Small intestine (tissue), 7 donors: ENCODE results near the gene DAPK2. TPM values are rescaled to one million over a fixed set of nuclear protein-coding genes. Genes with fewer than 3 reads are reported as not detected.

Experiments
- DNase-seq, 2 donors: peaks; one replicate each; pipeline versions ENCODE4 v3.0.0 to v3.0.0-alpha.2; 2013
- FAIRE-seq: peaks from 2 replicates; lab custom pipeline; 2012; peaks lifted over from hg19 to GRCh38; lab: Jason Lieb, UNC
- H3K27ac ChIP-seq, 3 donors: one replicate each; pipeline ENCODE4 v1.5.1; 2013; ENCODE audit warnings: low read length in 2 of 3, mild to moderate bottlenecking in 2 of 3, control low read depth in 1 of 3, inconsistent platforms in 1 of 3, low read depth in 1 of 3, moderate library complexity in 1 of 3
- H3K27me3 ChIP-seq, 3 donors: one replicate each; pipeline ENCODE4 v1.6.1; 2013; ENCODE audit warnings: low read length in 3 of 3, inconsistent platforms in 1 of 3; ENCODE audit not compliant: control insufficient read depth in 3 of 3, insufficient read depth in 3 of 3
- H3K36me3 ChIP-seq, 3 donors: one replicate each; pipeline ENCODE4 v1.6.1; 2013; ENCODE audit warnings: low read length in 3 of 3, inconsistent platforms in 1 of 3, low read depth in 1 of 3, mild to moderate bottlenecking in 1 of 3, moderate library complexity in 1 of 3; ENCODE audit not compliant: control insufficient read depth in 3 of 3, insufficient read depth in 2 of 3
- H3K4me1 ChIP-seq, 3 donors: one replicate each; pipeline ENCODE4 v1.6.1; 2013; ENCODE audit warnings: low read length in 2 of 3, inconsistent platforms in 1 of 3, low read depth in 1 of 3, mild to moderate bottlenecking in 1 of 3, moderate library complexity in 1 of 3; ENCODE audit not compliant: control insufficient read depth in 3 of 3, insufficient read depth in 2 of 3
- H3K4me3 ChIP-seq, 3 donors: one replicate each; pipeline ENCODE4 v1.5.1; 2013; ENCODE audit warnings: low read length in 3 of 3, control low read depth in 1 of 3, inconsistent platforms in 1 of 3, low read depth in 1 of 3, mild to moderate bottlenecking in 1 of 3, moderate library complexity in 1 of 3
- H3K9me3 ChIP-seq, 2 donors: one replicate each; pipeline ENCODE4 v1.6.1; 2013; ENCODE audit warnings: low read depth in 1 of 2, low read length in 1 of 2; ENCODE audit not compliant: control insufficient read depth in 2 of 2, insufficient read depth in 1 of 2
- WGBS, 3 donors: extraction: QIAGEN DNeasy Blood & Tissue Kit; methylation state at CpG; one replicate each; pipeline ENCODE4 v1.1.7; 2013; 5-methylcytosine and 5-hydroxymethylcytosine counted together
- polyA plus RNA-seq, 4 donors: library from polyadenylated mRNA; stranded (reverse) in 3 of 4; unstranded in 1 of 4; fragments of 200-250 nt in 3 of 4; fragments of 120-200 nt in 1 of 4; gene quantifications; one replicate each; pipeline versions ENCODE4 v1.2.1 to v1.2.3, GENCODE V29; 2013
- donor health status: healthy with polysubstance abuse.
- donor health status: control.
- donor health status: control.
- donor health status: Bipolar disorder and iron deficiency.
- donor health status: healthy.

DAPK2 gene
- polyA plus RNA-seq, 4 donors: 10.3 to 91.6 (median 47.5) TPM

- FAIRE-seq (no peak), DNase-seq (no peak)
- H3K27ac ChIP-seq: no peak overlapping the region
- H3K27me3 ChIP-seq: no peaks in the 10 kb centered on the region
- H3K4me3 ChIP-seq: no peak overlapping the region
- H3K4me1 ChIP-seq: peaks cover 0 to 68% (median 0%) of the 10 kb centered on the region in 3 donors
- WGBS, 3 donors: 90 to 93% (median 92%) methylated on average over 15 of the region's 15 CpGs
- H3K9me3 ChIP-seq: no peaks in the 10 kb centered on the region
- H3K36me3 ChIP-seq: peaks cover 0 to 12% (median 7%) of the 10 kb centered on the region in 3 donors
Measured at GRCh38 chr15:63912061-63912615, 134.1 kb downstream of the DAPK2 start.

- FAIRE-seq (no peak), DNase-seq (no peak)
- Histone ChIP-seq H3K9me3 (no peaks in the 10 kb centered on the region), H3K4me3 (no peak overlapping the region), H3K27me3 (no peaks in the 10 kb centered on the region), H3K4me1 (peaks cover 0 to 62% (median 2%) of the 10 kb centered on the region in 3 donors), H3K36me3 (peaks cover 0 to 12% (median 7%) of the 10 kb centered on the region in 3 donors), H3K27ac (no peak overlapping the region)
- WGBS, 3 donors: 77 to 96% (median 84%) methylated on average over 4 of the region's 4 CpGs
Measured at GRCh38 chr15:63911160-63911559, 135.1 kb downstream of the DAPK2 start.

GRCh38 chr15:63909819-63910437 is 136.4 kb downstream of the DAPK2 start:
- DNase-seq: peak in 1 of 2 donors; percentile 79
- no peaks in the 10 kb centered on the region for H3K9me3 ChIP-seq
- WGBS, 3 donors: 49 to 51% (median 50%) methylated on average over 10 of the region's 10 CpGs
- FAIRE-seq: no peak
- peak overlapping the region in 1 of 3 donors; percentile 68 for H3K27ac ChIP-seq
- no peak overlapping the region for H3K4me3 ChIP-seq
- H3K27me3 ChIP-seq: no peaks in the 10 kb centered on the region
- H3K4me1 ChIP-seq: peaks cover 0 to 61% (median 9%) of the 10 kb centered on the region in 3 donors
- H3K36me3 ChIP-seq: peaks cover 0 to 14% (median 7%) of the 10 kb centered on the region in 3 donors

DNA sequence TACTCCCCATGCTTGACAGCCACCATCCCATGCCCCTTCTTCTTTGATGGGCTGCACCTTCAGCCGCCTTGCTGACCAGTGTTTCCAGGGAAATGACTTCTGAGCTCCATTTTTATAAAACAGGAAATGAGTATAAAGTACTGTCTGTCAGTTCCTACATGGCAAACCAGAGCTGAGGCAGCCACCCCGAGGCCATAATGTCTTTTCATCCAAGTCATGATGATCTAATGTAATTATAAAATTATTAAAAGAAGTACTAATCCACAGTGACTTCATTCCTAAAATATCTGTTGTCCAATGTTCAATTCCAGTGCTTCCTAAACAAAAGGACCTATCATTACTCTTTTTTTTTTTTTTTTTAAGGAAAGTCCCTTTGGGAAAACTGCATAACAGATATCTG is 137.3 kb downstream of the DAPK2 start:
- Histone ChIP-seq H3K27me3 (no peaks in the 10 kb centered on the region), H3K4me3 (no peak overlapping the region), H3K4me1 (peaks cover 0 to 53% (median 9%) of the 10 kb centered on the region in 3 donors), H3K9me3 (no peaks in the 10 kb centered on the region), H3K36me3 (peaks cover 0 to 14% (median 7%) of the 10 kb centered on the region in 3 donors), H3K27ac (peak overlapping the region in 1 of 3 donors; percentile 68)
- FAIRE-seq (no peak), DNase-seq (no peak)
- 62 to 88% (median 79%) methylated on average over 2 of the region's 2 CpGs for WGBS, 3 donors

DNA sequence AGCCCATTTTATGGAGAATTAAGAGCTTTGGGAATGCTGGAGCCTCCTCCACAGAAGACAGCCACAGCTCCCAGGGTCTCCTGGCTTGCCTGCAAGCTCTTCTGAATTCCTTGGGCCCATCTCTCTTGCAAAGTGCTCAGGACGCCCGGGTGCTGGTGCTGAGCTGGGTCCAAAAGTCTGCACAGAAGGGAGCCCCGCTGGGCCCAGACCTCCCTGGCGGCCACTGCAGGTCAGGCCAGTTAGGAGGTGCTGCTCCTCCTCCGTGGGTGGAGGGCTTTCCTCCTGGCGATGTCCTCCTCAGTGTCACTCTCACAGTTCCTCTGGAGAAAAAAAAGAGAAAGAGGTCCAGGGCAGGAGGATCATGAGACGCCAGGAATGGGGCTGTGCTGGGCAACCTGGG is 138.0 kb downstream of the DAPK2 start:
- H3K27me3 ChIP-seq: no peaks in the 10 kb centered on the region
- no peak for DNase-seq
- H3K27ac ChIP-seq: no peak overlapping the region
- no peak for FAIRE-seq
- H3K9me3 ChIP-seq: no peaks in the 10 kb centered on the region
- H3K36me3 ChIP-seq: peaks cover 0 to 14% (median 7%) of the 10 kb centered on the region in 3 donors
- peaks cover 0 to 45% (median 9%) of the 10 kb centered on the region in 3 donors for H3K4me1 ChIP-seq
- 92 to 96% (median 94%) methylated on average over 7 of the region's 7 CpGs for WGBS, 3 donors
- H3K4me3 ChIP-seq: no peak overlapping the region

- peaks cover 0 to 39% (median 9%) of the 10 kb centered on the region in 3 donors for H3K4me1 ChIP-seq
- no peaks in the 10 kb centered on the region for H3K27me3 ChIP-seq
- WGBS, 3 donors: 93 to 96% (median 94%) methylated on average over 8 of the region's 8 CpGs
- H3K4me3 ChIP-seq: no peak overlapping the region
- H3K27ac ChIP-seq: no peak overlapping the region
- FAIRE-seq (no peak), DNase-seq (no peak)
- H3K36me3 ChIP-seq: peaks cover 0 to 14% (median 7%) of the 10 kb centered on the region in 3 donors
- no peaks in the 10 kb centered on the region for H3K9me3 ChIP-seq
Measured at GRCh38 chr15:63907521-63907920, 138.8 kb downstream of the DAPK2 start.

- Histone ChIP-seq H3K4me1 (peaks cover 0 to 33% (median 9%) of the 10 kb centered on the region in 3 donors), H3K9me3 (no peaks in the 10 kb centered on the region), H3K4me3 (no peak overlapping the region), H3K27ac (peak overlapping the region in 2 of 3 donors; percentile 15 to 65), H3K36me3 (peaks cover 0 to 14% (median 4%) of the 10 kb centered on the region in 3 donors), H3K27me3 (no peaks in the 10 kb centered on the region)
- WGBS, 3 donors: 69 to 92% (median 78%) methylated on average over 4 of the region's 4 CpGs
- DNase-seq: no peak
- no peak for FAIRE-seq
Measured at GRCh38 chr15:63906266-63906584, 140.1 kb downstream of the DAPK2 start.

DNA sequence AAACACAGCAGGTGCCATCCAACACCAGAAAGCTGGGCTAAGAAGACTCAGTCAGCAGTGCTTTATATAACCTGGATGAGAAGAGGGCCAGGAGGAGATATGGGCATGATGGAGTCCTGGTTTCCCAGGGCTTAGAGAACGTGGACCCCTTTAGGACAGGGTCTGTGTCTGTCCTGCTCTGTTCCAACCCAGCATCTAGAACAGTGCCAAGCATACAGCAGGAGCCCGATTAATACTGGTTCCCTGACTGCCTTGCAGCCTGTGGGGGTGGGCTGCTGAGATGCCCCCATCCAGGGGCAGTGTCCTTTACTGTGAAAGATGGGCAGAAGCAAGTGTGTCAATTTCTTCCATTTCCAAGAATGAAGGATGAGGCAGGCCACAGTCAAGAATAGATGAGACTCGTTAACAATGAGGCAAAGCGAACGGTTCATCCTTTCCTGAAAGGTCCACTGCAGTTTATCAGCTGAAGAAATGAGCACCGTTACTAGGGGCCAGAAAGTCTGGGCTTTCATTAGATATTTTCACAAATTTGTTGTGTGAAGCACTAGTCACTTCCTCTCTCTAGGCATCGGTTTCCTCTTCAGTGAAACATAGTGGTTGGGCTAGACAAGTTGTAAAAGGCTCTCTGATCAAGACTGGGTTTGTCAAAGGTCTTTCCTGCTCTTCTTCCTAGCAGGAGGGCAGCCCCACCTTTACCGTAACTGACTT is 140.6 kb downstream of the DAPK2 start:
- Histone ChIP-seq H3K27me3 (no peaks in the 10 kb centered on the region), H3K4me3 (no peak overlapping the region), H3K9me3 (no peaks in the 10 kb centered on the region), H3K4me1 (peaks cover 0 to 31% (median 9%) of the 10 kb centered on the region in 3 donors), H3K36me3 (peaks cover 0 to 14% (median 4%) of the 10 kb centered on the region in 3 donors), H3K27ac (peak overlapping the region in 2 of 3 donors; percentile 15 to 65)
- DNase-seq (peak; percentile 36 to 40), FAIRE-seq (no peak)
- WGBS, 3 donors: 64 to 77% (median 73%) methylated on average over 8 of the region's 8 CpGs
